IMR-90 (cell line): ENCODE measurements around the gene MAFF. TPM values are rescaled to one million over a fixed set of nuclear protein-coding genes. Genes with fewer than 3 reads are reported as not detected.

Experiments
- ATAC-seq: fragments of 200-7000 bp; cut with Tn5 transposase; 2 replicates; pipeline ENCODE4 v1.9.1; 2020; ENCODE audit warnings: low read depth, mild to moderate bottlenecking, moderate library complexity
- BruUV-seq: library from RNA; stranded (reverse); fragments of 400-500 nt; replicated peaks from 2 replicates; lab custom pipeline; 2021; lab: Mats Ljungman, UMichigan
- CTCF ChIA-PET: fragments of 300-600 bp; formaldehyde crosslinking; extraction: SDS; loops from one replicate; lab custom pipeline; 2021; ENCODE audit warnings: antibody characterized with exemption; lab: Yijun Ruan, JAX
- POLR2A ChIA-PET: fragments of 300-600 bp; sonication (Branson Sonifier 250); formaldehyde crosslinking; loops from one replicate; lab custom pipeline; 2022; ENCODE audit warnings: antibody characterized with exemption; ENCODE audit not compliant: unreplicated experiment; lab: Charles Lee
- DNase-seq: peaks from one replicate; pipeline ENCODE4 v3.0.0; 2013
- H2AFZ ChIP-seq: replicated peaks from 2 replicates; pipeline ENCODE3; 2013; ENCODE audit warnings: low read length, mild to moderate bottlenecking; ENCODE audit not compliant: poor library complexity
- H2AK5ac ChIP-seq: 2 replicates; pipeline ENCODE4 v1.6.1; 2013; ENCODE audit warnings: low read depth, low read length, inconsistent platforms
- H2AK9ac ChIP-seq: replicated peaks from 2 replicates; pipeline ENCODE3; 2013; ENCODE audit warnings: mild to moderate bottlenecking, low read depth, low read length, moderate library complexity; ENCODE audit not compliant: poor library complexity
- H2BK120ac ChIP-seq: 2 replicates; pipeline ENCODE4 v1.6.1; 2013; ENCODE audit warnings: low read depth, low read length, inconsistent platforms
- H2BK15ac ChIP-seq: 3 replicates; pipeline ENCODE4 v1.6.1; 2013; ENCODE audit warnings: low read depth, low read length, inconsistent platforms
- H2BK20ac ChIP-seq: 2 replicates; pipeline ENCODE4 v1.6.1; 2013; ENCODE audit warnings: low read depth, mild to moderate bottlenecking, inconsistent platforms, low read length, moderate library complexity
- H2BK5ac ChIP-seq: 2 replicates; pipeline ENCODE4 v1.6.1; 2013; ENCODE audit warnings: mild to moderate bottlenecking, low read depth, low read length, inconsistent platforms; ENCODE audit not compliant: poor library complexity, severe bottlenecking
- H3K14ac ChIP-seq: replicated peaks from 2 replicates; pipeline ENCODE4 v1.6.1; 2013; ENCODE audit warnings: low read depth, low read length, inconsistent platforms
- H3K18ac ChIP-seq: 2 replicates; pipeline ENCODE4 v1.6.1; 2013; ENCODE audit warnings: low read depth, low read length, control low read depth
- H3K23ac ChIP-seq: 2 replicates; pipeline ENCODE4 v1.6.1; 2013; ENCODE audit warnings: low read depth, low read length, inconsistent platforms
- H3K27ac ChIP-seq: 2 replicates; pipeline ENCODE4 v1.5.1; 2013; ENCODE audit warnings: mild to moderate bottlenecking, control low read depth, low read length; ENCODE audit not compliant: insufficient read depth
- H3K27me3 ChIP-seq: 2 replicates; pipeline ENCODE4 v1.6.1; 2013; ENCODE audit warnings: low read length; ENCODE audit not compliant: control insufficient read depth, insufficient read depth
- H3K36me3 ChIP-seq: 2 replicates; pipeline ENCODE4 v1.6.1; 2013; ENCODE audit warnings: low read length, mixed read lengths; ENCODE audit not compliant: control insufficient read depth, insufficient read depth
- H3K4ac ChIP-seq: 2 replicates; pipeline ENCODE4 v1.6.1; 2013; ENCODE audit warnings: low read depth, low read length, inconsistent platforms
- H3K4me1 ChIP-seq: 2 replicates; pipeline ENCODE4 v1.6.1; 2013; ENCODE audit warnings: low read length, mixed read lengths; ENCODE audit not compliant: control insufficient read depth, insufficient read depth
- H3K4me2 ChIP-seq: 2 replicates; pipeline ENCODE4 v1.6.1; 2013; ENCODE audit warnings: low read depth, mild to moderate bottlenecking, control low read depth, low read length, moderate library complexity
- H3K4me3 ChIP-seq: 2 replicates; pipeline ENCODE4 v1.5.1; 2013; ENCODE audit warnings: low read depth, mild to moderate bottlenecking, control low read depth, low read length, moderate library complexity; ENCODE audit not compliant: insufficient read depth
- H3K56ac ChIP-seq: 2 replicates; pipeline ENCODE4 v1.6.1; 2013; ENCODE audit warnings: low read length, inconsistent platforms; ENCODE audit not compliant: insufficient read depth; ENCODE audit errors: extremely low read depth
- H3K79me1 ChIP-seq, 2 experiments: 2 replicates each; pipeline ENCODE4 v1.6.1; 2013; ENCODE audit warnings: low read length in 2 of 2, inconsistent platforms in 1 of 2, low read depth in 1 of 2
- H3K9ac ChIP-seq: 2 replicates; pipeline ENCODE4 v1.6.1; 2013; ENCODE audit warnings: low read depth, low read length, control low read depth
- H3K9me1 ChIP-seq: 2 replicates; pipeline ENCODE4 v1.6.1; 2013; ENCODE audit warnings: low read length, inconsistent platforms; ENCODE audit not compliant: insufficient read depth
- H3K9me3 ChIP-seq: 2 replicates; pipeline ENCODE4 v1.6.1; 2013; ENCODE audit warnings: low read length; ENCODE audit not compliant: control insufficient read depth, insufficient read depth
- H4K20me1 ChIP-seq: 2 replicates; pipeline ENCODE4 v1.6.1; 2013; ENCODE audit warnings: low read length, inconsistent platforms; ENCODE audit not compliant: insufficient read depth
- H4K5ac ChIP-seq: 2 replicates; pipeline ENCODE4 v1.6.1; 2013; ENCODE audit warnings: mild to moderate bottlenecking, low read depth, low read length, control low read depth
- H4K8ac ChIP-seq, 2 experiments: 2 replicates each; pipeline ENCODE4 v1.6.1; 2013; ENCODE audit warnings: low read depth in 2 of 2, low read length in 2 of 2, control low read depth in 1 of 2, inconsistent platforms in 1 of 2
- H4K91ac ChIP-seq: 2 replicates; pipeline ENCODE4 v1.6.1; 2013; ENCODE audit warnings: low read depth, low read length, inconsistent platforms; ENCODE audit not compliant: insufficient read depth
- CTCF ChIP-seq: conservative IDR thresholded peaks from 2 replicates; pipeline ENCODE4 v1.5.1; 2012; ENCODE audit warnings: mild to moderate bottlenecking, low read depth, low read length, improper control_type of control experiment
- MXI1 ChIP-seq: IDR thresholded peaks from 2 replicates; pipeline ENCODE4 v1.6.1; 2012; ENCODE audit warnings: low read depth, mild to moderate bottlenecking, low read length, moderate library complexity, borderline replicate concordance
- RFX5 ChIP-seq: IDR thresholded peaks from 2 replicates; pipeline ENCODE4 v1.8.0; 2012; ENCODE audit warnings: low read depth, mild to moderate bottlenecking, low read length, moderate library complexity
- WGBS, 2 experiments: methylation state at CpG; one replicate each; pipeline versions ENCODE4 v1.1.5 to v1.1.7; 2013; ENCODE audit warnings: missing lambda C conversion rate in 2 of 2; ENCODE audit not compliant: insufficient read length in 1 of 2; ENCODE audit errors: extremely low coverage in 2 of 2; 5-methylcytosine and 5-hydroxymethylcytosine counted together
- dilution Hi-C: fragments of 300-500 bp; cut with HindIII; formaldehyde crosslinking; loops from one replicate; pipeline ENCODE4 v1.14.3; 2018; ENCODE audit warnings: low sequenced_read_pairs; ENCODE audit not compliant: unreplicated experiment
- in situ Hi-C: fragments of 300-500 bp; cut with MboI; formaldehyde crosslinking; loops from 3 replicates; pipeline ENCODE4 v1.14.3; 2019; ENCODE audit warnings: low sequenced_read_pairs, inconsistent platforms, mixed read lengths
- intact Hi-C: fragments of 100-400 bp; cut with micrococcal nuclease; formaldehyde crosslinking; loops from 2 replicates; pipeline ENCODE4 v1.10.0; 2022
- polyA plus RNA-seq, 3 experiments: library from polyadenylated mRNA; depleted of rRNA; stranded (reverse); fragments of >200 nt; gene quantifications; 2 replicates each; pipeline ENCODE4 v1.2.3, GENCODE V29; 2012; ENCODE audit warnings: low replicate concordance in 1 of 3
- total RNA-seq: library from RNA; depleted of rRNA; stranded (reverse); fragments of >200 nt; gene quantifications from 2 replicates; pipeline ENCODE4 v1.2.3, GENCODE V29; 2012

The MAFF gene
- total and polyA plus RNA-seq, 2 of the 4 experiments (the other 2 are of a cell fraction): 18.3 to 25.9 TPM

- POLR2A ChIA-PET: interaction anchor here (0.5 kb wide), 1 partner anchor 107 kb away, joined by 5 read pairs; no protein-coding TSS in a partner anchor
- no peak for DNase-seq
These were observed 3.0 kb downstream of the MAFF start for GRCh38 chr22:38204784-38205183.

More at GRCh38 chr22:38204784-38205183, 3.0 kb downstream of the MAFF start:
- peak overlapping the region; percentile 97 for H2AK5ac ChIP-seq
- peaks cover 3 to 69% of the 10 kb centered on the region in 2 experiments; a peak in 3 of 4 replicates for H3K79me1 ChIP-seq
- in situ Hi-C loops: no loop called here
- peaks cover 34% of the 10 kb centered on the region for H3K9me1 ChIP-seq
- H4K91ac ChIP-seq: 0 out of 2 replicates have a peak overlapping the region, but pooled peaks have one; percentile 35
- H3K9ac ChIP-seq: peak overlapping the region; percentile 20
- peak overlapping the region; percentile 26 for H2AFZ ChIP-seq
- H3K9me3 ChIP-seq: no peaks in the 10 kb centered on the region
- H3K4me2 ChIP-seq: peak overlapping the region; percentile 99
- TF ChIP-seq MXI1: 0 out of 2 replicates have a peak, but pooled peaks have one; percentile 7
- TF ChIP-seq RFX5: no peak
- no peak for TF ChIP-seq CTCF
- H3K56ac ChIP-seq: no peak overlapping the region; the same call in 1 of the 2 replicates
- peak overlapping the region; percentile 79 for H3K14ac ChIP-seq
- H3K27me3 ChIP-seq: no peaks in the 10 kb centered on the region
- H4K20me1 ChIP-seq: peaks cover 70% of the 10 kb centered on the region
- peaks cover 26% of the 10 kb centered on the region for H3K4me1 ChIP-seq
- H3K18ac ChIP-seq: peak overlapping the region; percentile 53
- peak overlapping the region; percentile 70 for H2AK9ac ChIP-seq
- peak overlapping the region; percentile 85 for H3K4ac ChIP-seq
- no TSS peak for BruUV-seq
- H2BK20ac ChIP-seq: no peak overlapping the region
- peak overlapping the region; percentile 57 for H2BK5ac ChIP-seq
- dilution Hi-C loops: no loop called here
- intact Hi-C loops: loop anchor here (2.0 kb wide), 1 partner anchor 90 kb away; no protein-coding TSS in a partner anchor
- H3K23ac ChIP-seq: peak overlapping the region; percentile 80
- peak overlapping the region; percentile 79; the same call in 1 of the 2 replicates for H4K5ac ChIP-seq
- H2BK15ac ChIP-seq: no peak overlapping the region
- ATAC-seq: no peak
- no peak overlapping the region for H3K4me3 ChIP-seq
- H2BK120ac ChIP-seq: peak overlapping the region; percentile 57
- WGBS, 2 experiments: 100% methylated on average over 3 of the region's 7 CpGs; no CpG with 5 or more reads in 1 of the 2 experiments
- peaks cover 1% of the 10 kb centered on the region; the same call in 1 of the 2 replicates for H3K36me3 ChIP-seq
- peak overlapping the region; percentile 68 for H3K27ac ChIP-seq
- peak overlapping the region in 1 of 2 experiments; percentile 36; a peak in 1 of 4 replicates for H4K8ac ChIP-seq
- CTCF ChIA-PET: no interaction called here
